K562 treated with DMSO at 1 percent for 24 hours (cell line): ENCODE results near the gene BRSK1. TPM values are rescaled to one million over a fixed set of nuclear protein-coding genes. Genes with fewer than 3 reads are reported as not detected.

Source experiments
- total RNA-seq: library from RNA; unstranded; fragments of 300-600 nt; gene quantifications from 2 replicates; pipeline ENCODE4 v1.2.3, GENCODE V29; 2022; ENCODE audit warnings: low read depth; ENCODE audit not compliant: insufficient read depth

BRSK1 gene
- total RNA-seq, result 7.4 and 8.4 TPM in 2 replicates

DNA sequence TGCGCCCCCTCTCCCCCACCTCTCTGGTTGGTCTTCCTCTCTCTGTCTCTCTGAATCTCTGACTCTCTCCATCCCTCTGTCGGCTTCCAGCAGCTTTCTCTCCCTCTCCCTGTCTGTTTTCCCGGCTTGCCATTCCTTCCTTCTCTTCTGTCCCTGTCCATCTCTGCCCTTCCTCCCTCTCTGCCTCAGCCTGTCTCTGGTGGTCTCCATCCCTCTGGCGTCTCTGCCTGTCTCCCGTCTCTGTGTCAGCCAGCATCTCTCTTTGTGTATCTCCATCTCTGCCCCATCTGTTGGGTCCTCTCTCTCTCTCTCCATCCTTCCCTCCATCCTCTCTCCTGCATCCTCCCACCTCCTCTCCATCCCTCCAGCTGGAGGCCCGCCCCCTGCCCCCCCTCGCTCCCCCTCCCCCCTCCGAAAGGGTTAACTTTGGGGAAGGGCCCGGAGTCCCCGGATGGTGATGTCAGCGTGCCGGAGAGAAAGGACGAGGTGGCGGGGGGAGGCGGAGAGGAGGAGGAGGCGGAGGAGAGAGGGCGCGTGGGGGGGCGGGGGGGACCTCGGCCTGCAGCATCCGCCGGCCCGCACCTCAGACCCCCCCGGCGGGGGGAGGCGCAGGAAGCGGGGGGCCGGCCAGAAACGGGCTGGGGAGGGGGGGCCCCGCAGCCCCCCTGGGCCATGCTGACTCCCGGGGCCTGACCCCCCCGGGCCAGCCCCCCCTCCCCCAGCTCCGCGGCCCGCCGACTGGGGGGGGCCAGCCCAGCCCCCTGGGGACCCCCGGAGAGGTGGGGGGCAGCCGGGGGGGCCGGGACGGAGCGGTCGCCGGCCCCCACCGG lies at the start of gene BRSK1:
TSS of gene BRSK1 (plus strand) at position 450 of the 830 bp plus-strand sequence. CDS start 446 bp downstream, outside the sequence.

GRCh38 chr19:55258828-55259539 lies 24.8 kb upstream of the BRSK1 start, which contains the start of gene PPP6R1:
TSS of gene PPP6R1 (minus strand) at chr19:55259017. CDS start at chr19:55247103, 11,914 bp downstream.

DNA sequence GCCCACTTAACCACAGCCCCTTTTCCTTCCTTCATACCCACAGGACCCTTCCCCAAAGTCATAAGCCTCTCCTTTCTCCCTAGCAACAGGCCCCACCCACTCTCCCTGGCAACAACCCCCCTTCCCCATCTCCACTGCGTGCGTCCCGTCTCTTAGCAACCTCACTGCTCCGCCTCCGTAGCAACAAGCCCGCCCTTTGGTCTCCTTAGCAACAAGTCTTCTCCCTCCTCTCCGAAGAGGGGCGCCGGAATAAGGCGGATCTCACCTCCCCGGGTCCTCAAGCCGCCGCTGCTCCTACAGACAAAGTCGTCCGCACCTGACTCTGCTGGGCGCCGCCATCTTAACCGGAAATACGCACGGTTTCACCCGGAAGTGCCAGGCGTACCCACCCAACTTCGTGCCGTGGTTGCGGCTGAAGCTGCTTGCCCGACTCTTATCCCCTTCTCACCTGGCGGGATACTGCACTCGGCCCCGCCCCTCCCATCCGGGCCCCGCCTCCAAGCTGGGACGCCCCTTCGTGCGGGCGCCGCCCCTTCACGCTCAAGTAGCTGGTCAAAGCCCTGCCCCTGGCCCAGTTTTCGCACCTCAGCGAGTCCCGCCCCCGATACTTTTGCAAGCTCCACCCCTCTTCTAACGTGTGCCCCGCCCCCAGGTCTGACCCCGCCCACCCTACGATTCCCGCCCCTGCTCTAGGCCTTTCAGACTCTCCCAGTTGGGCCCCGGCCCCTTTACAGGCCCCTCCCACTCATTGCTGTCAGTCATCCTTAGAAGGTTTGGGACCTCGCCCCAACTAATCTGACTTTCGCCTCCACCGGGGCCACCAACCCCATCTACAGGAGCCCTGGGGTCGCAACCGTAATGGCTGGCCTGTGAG lies 3.8 kb upstream of the BRSK1 start, which contains the start of gene HSPBP1:
TSS of gene HSPBP1 (minus strand) at position 341 of the 874 bp plus-strand sequence. CDS start 502 bp downstream, outside the sequence.

GRCh38 chr19:55325172-55325571 lies 41.4 kb downstream of the BRSK1 start, which contains the start of gene TMEM150B:
TSS of gene TMEM150B (minus strand) at chr19:55325341. CDS start at chr19:55321036, 4,305 bp downstream.

DNA sequence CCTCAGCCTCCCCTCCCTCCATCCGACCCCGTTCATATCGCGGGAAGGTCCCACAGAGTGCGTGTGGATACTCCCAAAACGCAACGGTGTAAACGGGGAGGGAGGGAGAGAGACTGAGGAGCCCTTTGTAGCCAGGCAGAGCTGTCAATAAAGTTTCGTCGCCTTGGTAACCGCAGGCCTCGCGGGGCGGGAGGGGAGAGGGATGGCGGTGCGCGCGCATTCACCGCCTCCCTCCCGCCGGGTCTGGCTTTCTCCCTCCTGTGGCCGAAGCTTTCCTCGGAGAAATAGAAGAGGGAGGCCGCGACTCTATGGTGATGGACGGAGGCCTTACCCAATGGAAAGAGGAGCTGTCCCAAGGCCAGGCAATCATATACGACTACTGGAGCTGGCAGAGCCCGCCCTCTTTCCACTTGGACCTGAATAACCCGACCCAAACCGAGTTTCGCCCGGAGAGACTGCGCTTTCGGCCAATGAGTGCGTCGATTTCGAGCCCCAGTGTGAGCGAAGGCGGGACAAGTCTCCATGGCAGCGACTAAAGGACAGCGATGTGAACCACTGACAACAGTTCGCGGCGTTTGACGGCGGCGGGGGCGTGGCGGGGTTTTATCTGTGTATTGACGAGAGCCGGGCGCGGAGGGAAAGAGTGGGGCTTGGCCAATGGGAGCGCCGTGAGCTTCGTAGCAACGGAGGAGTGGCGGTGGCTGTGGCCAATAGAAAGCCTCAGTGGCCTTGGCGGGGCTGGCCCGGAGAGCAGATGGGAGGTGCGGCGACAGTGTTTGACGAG lies 55.5 kb downstream of the BRSK1 start, which contains the start of gene KMT5C:
TSS of gene KMT5C (plus strand) at position 772 of the 784 bp plus-strand sequence. CDS start 2,061 bp downstream, outside the sequence.

GRCh38 chr19:55354698-55355212 lies 71.0 kb downstream of the BRSK1 start, which contains the start of gene COX6B2:
TSS of gene COX6B2 (minus strand) at chr19:55354719. CDS start at chr19:55354521, 198 bp downstream.

Other genes with a start within 250 kb of the BRSK1 start
- 0.95 and 1.1 TPM in 2 replicates for gene GP6, start 245.7 kb upstream of the BRSK1 start, total RNA-seq
- gene RDH13, start 220.8 kb upstream of the BRSK1 start, total RNA-seq, result 28.5 and 34.8 TPM in 2 replicates
- 15.6 and 19.8 TPM in 2 replicates for gene EPS8L1, start 208.1 kb upstream of the BRSK1 start, total RNA-seq
- 102 TPM in 2 replicates for gene PPP1R12C, start 166.4 kb upstream of the BRSK1 start, total RNA-seq
- 320 and 369 TPM in 2 replicates for gene TNNT1, start 134.8 kb upstream of the BRSK1 start, total RNA-seq
- 62.6 and 70.5 TPM in 2 replicates for gene TNNI3, start 126.3 kb upstream of the BRSK1 start, total RNA-seq
- gene DNAAF3, start 117.4 kb upstream of the BRSK1 start, total RNA-seq, result 19.6 and 22.9 TPM in 2 replicates
- 7.9 and 9.6 TPM in 2 replicates for gene SYT5, start 103.7 kb upstream of the BRSK1 start, total RNA-seq
- gene PTPRH, start 74.5 kb upstream of the BRSK1 start, total RNA-seq, result 28.3 and 33.7 TPM in 2 replicates
- gene TMEM86B, start 55.2 kb upstream of the BRSK1 start, total RNA-seq, result 14.2 and 19.4 TPM in 2 replicates
- gene PPP6R1, start 25.0 kb upstream of the BRSK1 start, total RNA-seq, result 109 and 112 TPM in 2 replicates
- gene HSPBP1, start 3.9 kb upstream of the BRSK1 start, total RNA-seq, result 89.9 and 92.8 TPM in 2 replicates
- gene TMEM150B, start 41.3 kb downstream of the BRSK1 start, total RNA-seq, result 3.5 and 3.8 TPM in 2 replicates
- 71.4 and 83.5 TPM in 2 replicates for gene KMT5C, start 55.9 kb downstream of the BRSK1 start, total RNA-seq
- gene COX6B2, start 70.7 kb downstream of the BRSK1 start, total RNA-seq, result not detected in 2 replicates
- gene GARIN5B, start 79.3 kb downstream of the BRSK1 start, total RNA-seq, result not detected in 2 replicates
- not detected in 2 replicates for gene IL11, start 86.5 kb downstream of the BRSK1 start, total RNA-seq
- not detected in 2 replicates for gene TMEM190, start 92.8 kb downstream of the BRSK1 start, total RNA-seq
- 6.7 and 9.3 TPM in 2 replicates for gene TMEM238, start 100.3 kb downstream of the BRSK1 start, total RNA-seq
- 3,982 and 4,146 TPM in 2 replicates for gene RPL28, start 101.9 kb downstream of the BRSK1 start, total RNA-seq
- 574 and 580 TPM in 2 replicates for gene UBE2S, start 123.8 kb downstream of the BRSK1 start, total RNA-seq
- gene SHISA7, start 159.3 kb downstream of the BRSK1 start, total RNA-seq, result 0.13 and 0.37 TPM in 2 replicates
- gene ISOC2, start 177.6 kb downstream of the BRSK1 start, total RNA-seq, result 89.2 and 101 TPM in 2 replicates
- not detected in 2 replicates for gene C19orf85, start 180.8 kb downstream of the BRSK1 start, total RNA-seq
- gene ZNF628, start 192.6 kb downstream of the BRSK1 start, total RNA-seq, result 24.8 and 40.1 TPM in 2 replicates
- 42.4 and 59.4 TPM in 2 replicates for gene NAT14, start 201.2 kb downstream of the BRSK1 start, total RNA-seq
- gene SSC5D, start 204.4 kb downstream of the BRSK1 start, total RNA-seq, result 0.81 and 2.3 TPM in 2 replicates